HEK293 (cell line): ENCODE results near the gene MEGF10.
"Not testable (repeated sequence)": the region's sequence is repeated elsewhere in the genome, so short reads cannot be mapped to it uniquely, and the experiment has no call there.

ENCODE experiments used
- FEZF1 ChIP-seq: fragments of 450-650 bp; formaldehyde crosslinking; IDR thresholded peaks from 2 replicates; pipeline ENCODE4 v1.5.1; 2016; ENCODE audit warnings: missing biosample characterization, missing genetic modification characterization
- HOXA7 ChIP-seq: sonication (generic); formaldehyde crosslinking; IDR thresholded peaks from 2 replicates; pipeline ENCODE4 v1.8.1; 2022; ENCODE audit warnings: missing genetic modification reagents, borderline replicate concordance

DNA sequence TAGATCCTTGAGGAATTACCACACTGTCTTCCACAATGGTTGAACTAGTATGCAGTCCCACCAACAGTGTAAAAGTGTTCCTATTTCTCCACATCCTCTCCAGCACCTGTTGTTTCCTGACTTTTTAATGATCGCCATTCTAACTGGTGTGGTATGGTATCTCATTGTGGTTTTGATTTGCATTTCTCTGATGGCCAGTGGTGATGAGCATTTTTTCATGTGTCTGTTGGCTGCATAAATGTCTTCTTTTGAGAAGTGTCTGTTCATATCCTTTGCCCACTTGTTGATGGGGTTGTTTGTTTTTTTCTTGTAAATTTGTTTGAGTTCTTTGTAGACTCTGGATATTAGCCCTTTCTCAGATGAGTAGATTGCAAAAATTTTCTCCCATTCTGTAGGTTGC, 25.1 kb upstream of the MEGF10 start:
- TF ChIP-seq HOXA7 (CRISPR knock-in tag); FEZF1 (tag by site-specific recombination): not testable (repeated sequence)
